ENCODE results near the gene ADCY7.

ADCY7 gene

GRCh38 chr16:50297301-50298074 lies 31.1 kb downstream of the ADCY7 start:
- Histone ChIP-seq H3K9me3 (replicated peaks; ENCODE audit: insufficient read depth, low read length) (no peaks in the 10 kb centered on the region), H3K79me2 (ENCODE audit: low read length) (no peaks in the 10 kb centered on the region), H2AFZ (ENCODE audit: low read length) (no peak overlapping the region), H3K4me1 (ENCODE audit: low read length) (no peaks in the 10 kb centered on the region), H3K4me3 (ENCODE audit: low read length) (no peak overlapping the region), H3K9ac (ENCODE audit: low read length) (no peak overlapping the region), H3K4me2 (ENCODE audit: low read depth, low read length) (no peak overlapping the region), H3K27ac (ENCODE audit: low read length) (no peak overlapping the region), H3K36me3 (replicated peaks; ENCODE audit: insufficient read depth, low read length) (no peaks in the 10 kb centered on the region), H3K9me2 (replicated peaks; ENCODE audit: insufficient read depth, low read length) (no peaks in the 10 kb centered on the region), H4K20me1 (ENCODE audit: insufficient read depth, low read length) (no peaks in the 10 kb centered on the region), H3K27me3 (replicated peaks; ENCODE audit: insufficient read depth, low read length) (no peaks in the 10 kb centered on the region), H3F3A (ENCODE audit: insufficient read depth, low read length) (no peaks in the 10 kb centered on the region)
- DNase-seq = no peak
- TF ChIP-seq CTCF (IDR thresholded peaks at IDR 0.05; ENCODE audit: low read length) (no peak), EZH2 (optimal IDR thresholded peaks at IDR 0.05; ENCODE audit: low read depth, low read length) (no peak), EZH2phosphoT487 (IDR thresholded peaks at IDR 0.05; ENCODE audit: low read length) (no peak)

- Histone ChIP-seq H3K9me2 (replicated peaks; ENCODE audit: insufficient read depth, low read length) (no peaks in the 10 kb centered on the region), H3F3A (ENCODE audit: insufficient read depth, low read length) (no peaks in the 10 kb centered on the region), H4K20me1 (ENCODE audit: insufficient read depth, low read length) (no peaks in the 10 kb centered on the region), H3K4me2 (ENCODE audit: low read depth, low read length) (no peak overlapping the region), H3K9ac (ENCODE audit: low read length) (no peak overlapping the region), H3K9me3 (replicated peaks; ENCODE audit: insufficient read depth, low read length) (no peaks in the 10 kb centered on the region), H3K27me3 (replicated peaks; ENCODE audit: insufficient read depth, low read length) (no peaks in the 10 kb centered on the region), H3K79me2 (ENCODE audit: low read length) (no peaks in the 10 kb centered on the region), H3K4me1 (ENCODE audit: low read length) (no peaks in the 10 kb centered on the region), H3K36me3 (replicated peaks; ENCODE audit: insufficient read depth, low read length) (no peaks in the 10 kb centered on the region), H2AFZ (ENCODE audit: low read length) (no peak overlapping the region), H3K27ac (ENCODE audit: low read length) (no peak overlapping the region), H3K4me3 (ENCODE audit: low read length) (no peak overlapping the region)
- no peak for TF ChIP-seq CTCF (IDR thresholded peaks at IDR 0.05; ENCODE audit: low read length)
- TF ChIP-seq EZH2 (optimal IDR thresholded peaks at IDR 0.05; ENCODE audit: low read depth, low read length) = no peak
- no peak for TF ChIP-seq EZH2phosphoT487 (IDR thresholded peaks at IDR 0.05; ENCODE audit: low read length)
- DNase-seq = no peak
Observed at GRCh38 chr16:50298075-50298460, 31.7 kb downstream of the ADCY7 start.

GRCh38 chr16:50298591-50299507 lies 32.5 kb downstream of the ADCY7 start:
- Histone ChIP-seq H3F3A (ENCODE audit: insufficient read depth, low read length) (no peaks in the 10 kb centered on the region), H3K4me3 (ENCODE audit: low read length) (no peak overlapping the region), H3K36me3 (replicated peaks; ENCODE audit: insufficient read depth, low read length) (no peaks in the 10 kb centered on the region), H4K20me1 (ENCODE audit: insufficient read depth, low read length) (no peaks in the 10 kb centered on the region), H3K9ac (ENCODE audit: low read length) (no peak overlapping the region), H3K27ac (ENCODE audit: low read length) (no peak overlapping the region), H3K9me2 (replicated peaks; ENCODE audit: insufficient read depth, low read length) (no peaks in the 10 kb centered on the region), H3K27me3 (replicated peaks; ENCODE audit: insufficient read depth, low read length) (no peaks in the 10 kb centered on the region), H3K9me3 (replicated peaks; ENCODE audit: insufficient read depth, low read length) (no peaks in the 10 kb centered on the region), H3K79me2 (ENCODE audit: low read length) (no peaks in the 10 kb centered on the region), H2AFZ (ENCODE audit: low read length) (no peak overlapping the region), H3K4me2 (ENCODE audit: low read depth, low read length) (no peak overlapping the region), H3K4me1 (ENCODE audit: low read length) (no peaks in the 10 kb centered on the region)
- no peak for DNase-seq
- TF ChIP-seq CTCF (IDR thresholded peaks at IDR 0.05; ENCODE audit: low read length) (no peak), EZH2 (optimal IDR thresholded peaks at IDR 0.05; ENCODE audit: low read depth, low read length) (no peak), EZH2phosphoT487 (IDR thresholded peaks at IDR 0.05; ENCODE audit: low read length) (no peak)

All from MM.1S (cell line).